Measurements from ENCODE around the gene EIF1. TPM values are rescaled to one million over a fixed set of nuclear protein-coding genes. Genes with fewer than 3 reads are reported as not detected.
"Not testable (repeated sequence)": the region's sequence is repeated elsewhere in the genome, so short reads cannot be mapped to it uniquely, and the experiment has no call there.

EIF1 gene
- total RNA-seq, 4 donors from 2014 or later = 172 to 458 (median 243) TPM

GRCh38 chr17:41692722-41693521 lies 4.2 kb downstream of the EIF1 start:
- 86 to 89% methylated on average over 11 of the region's 11 CpGs for WGBS, 2 donors
- Histone ChIP-seq H3K4me1 (peaks cover 0 to 60% (median 36%) of the 10 kb centered on the region in 4 donors), H3K27me3 (no peaks in the 10 kb centered on the region), H3K9me3 (no peaks in the 10 kb centered on the region), H3K4me3 (no peak overlapping the region), H3K36me3 (peaks cover 11 to 61% (median 44%) of the 10 kb centered on the region in 3 donors), H3K27ac (peak overlapping the region in 2 of 4 donors; percentile 1 to 32)
- DNase-seq (ENCODE audit: low spot score in 2 of 2) = no peak
- TF ChIP-seq POLR2A (IDR thresholded peaks at IDR 0.05) (no peak), EP300 (IDR thresholded peaks at IDR 0.05) (no peak)

DNA sequence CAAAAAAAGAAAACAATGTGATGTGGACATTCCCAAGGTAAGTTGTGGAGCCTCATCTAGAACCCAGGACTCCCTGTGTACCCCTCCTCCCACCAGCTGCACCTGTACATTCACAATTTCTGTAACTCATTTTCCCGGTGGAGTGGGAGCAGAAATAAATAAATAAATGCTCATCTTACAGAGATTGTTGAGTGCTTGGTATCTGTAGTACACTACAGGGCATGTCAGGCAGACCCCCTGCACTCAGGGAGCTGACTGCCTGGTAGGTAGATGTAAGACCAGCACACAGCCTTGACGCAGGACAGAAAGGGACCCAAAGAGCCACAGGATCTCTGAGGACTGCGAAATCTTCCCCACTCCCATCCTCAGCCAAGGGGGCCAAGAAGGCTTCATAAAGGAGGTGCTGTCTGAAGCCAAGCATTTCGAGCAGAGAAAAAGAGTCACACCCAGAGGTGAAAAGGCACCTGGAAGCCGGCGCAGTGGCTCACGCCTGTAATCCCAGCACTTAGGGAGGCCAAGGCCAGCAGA lies 6.5 kb downstream of the EIF1 start:
- H3K9me3 ChIP-seq = no peaks in the 10 kb centered on the region
- peaks cover 7 to 54% (median 36%) of the 10 kb centered on the region in 3 donors for H3K36me3 ChIP-seq
- TF ChIP-seq POLR2A (IDR thresholded peaks at IDR 0.05) (no peak), EP300 (IDR thresholded peaks at IDR 0.05) (no peak)
- TF ChIP-seq, protein P1, sequence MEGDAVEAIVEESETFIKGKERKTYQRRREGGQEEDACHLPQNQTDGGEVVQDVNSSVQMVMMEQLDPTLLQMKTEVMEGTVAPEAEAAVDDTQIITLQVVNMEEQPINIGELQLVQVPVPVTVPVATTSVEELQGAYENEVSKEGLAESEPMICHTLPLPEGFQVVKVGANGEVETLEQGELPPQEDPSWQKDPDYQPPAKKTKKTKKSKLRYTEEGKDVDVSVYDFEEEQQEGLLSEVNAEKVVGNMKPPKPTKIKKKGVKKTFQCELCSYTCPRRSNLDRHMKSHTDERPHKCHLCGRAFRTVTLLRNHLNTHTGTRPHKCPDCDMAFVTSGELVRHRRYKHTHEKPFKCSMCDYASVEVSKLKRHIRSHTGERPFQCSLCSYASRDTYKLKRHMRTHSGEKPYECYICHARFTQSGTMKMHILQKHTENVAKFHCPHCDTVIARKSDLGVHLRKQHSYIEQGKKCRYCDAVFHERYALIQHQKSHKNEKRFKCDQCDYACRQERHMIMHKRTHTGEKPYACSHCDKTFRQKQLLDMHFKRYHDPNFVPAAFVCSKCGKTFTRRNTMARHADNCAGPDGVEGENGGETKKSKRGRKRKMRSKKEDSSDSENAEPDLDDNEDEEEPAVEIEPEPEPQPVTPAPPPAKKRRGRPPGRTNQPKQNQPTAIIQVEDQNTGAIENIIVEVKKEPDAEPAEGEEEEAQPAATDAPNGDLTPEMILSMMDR (IDR thresholded peaks at IDR 0.05) = no peak
- H3K4me1 ChIP-seq = peaks cover 0 to 54% (median 33%) of the 10 kb centered on the region in 4 donors
- H3K27ac ChIP-seq = peak overlapping the region in 2 of 4 donors; percentile 67 to 69
- no peak for DNase-seq (ENCODE audit: low spot score in 2 of 2)
- WGBS, 2 donors = 82 to 85% methylated on average over 7 of the region's 7 CpGs
- no peaks in the 10 kb centered on the region for H3K27me3 ChIP-seq
- no peak overlapping the region for H3K4me3 ChIP-seq

- TF ChIP-seq, protein P1 (IDR thresholded peaks at IDR 0.05) = peak; percentile 65 to 85 (median 78)
- TF ChIP-seq POLR2A (IDR thresholded peaks at IDR 0.05) (no peak), EP300 (IDR thresholded peaks at IDR 0.05) (no peak)
- no peak for DNase-seq (ENCODE audit: low spot score in 2 of 2)
- peak overlapping the region in 3 of 4 donors; percentile 33 to 72 (median 67) for H3K27ac ChIP-seq
Measured at GRCh38 chr17:41695954-41696757, 7.5 kb downstream of the EIF1 start.

DNA sequence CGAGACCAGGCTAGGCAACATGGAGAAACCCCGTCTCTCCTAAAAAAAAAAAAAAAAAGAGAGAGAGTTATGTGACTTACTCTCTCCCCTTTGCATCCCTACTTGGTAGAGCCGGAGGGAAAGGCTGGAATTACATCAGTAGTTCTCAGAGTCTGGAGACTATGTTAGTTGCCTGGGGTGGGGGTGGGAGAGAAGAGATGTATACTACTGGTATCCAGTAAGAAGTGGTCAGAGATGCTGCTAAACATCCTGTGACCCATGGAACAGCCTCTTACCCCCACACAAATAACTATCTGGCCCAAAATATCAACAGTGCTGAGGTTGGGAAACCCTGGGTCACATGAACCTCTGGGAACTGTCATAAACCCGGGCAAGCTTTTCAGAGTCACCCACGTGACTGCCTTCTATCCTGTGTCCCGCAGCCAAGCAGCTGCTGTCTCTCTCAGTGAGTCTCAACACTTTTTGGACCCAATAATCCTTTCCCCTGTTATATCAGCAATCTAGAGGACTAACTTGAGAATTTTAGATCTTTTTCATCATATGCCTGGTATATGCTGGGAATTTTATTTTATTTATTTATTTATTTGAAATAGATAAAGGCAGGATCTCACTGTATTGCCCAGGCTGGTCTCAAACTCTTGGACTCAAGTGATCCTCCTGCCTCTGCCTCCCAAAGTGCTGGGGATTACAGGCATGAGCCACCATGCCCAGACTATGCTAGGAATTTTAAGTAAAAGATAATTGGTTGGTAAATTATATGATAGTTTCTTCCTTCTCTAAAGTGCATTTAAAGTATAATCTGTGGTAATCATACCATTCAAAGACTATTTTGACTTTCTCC lies 8.7 kb downstream of the EIF1 start:
- no peaks in the 10 kb centered on the region for H3K27me3 ChIP-seq
- H3K27ac ChIP-seq = peak overlapping the region in 2 of 4 donors; percentile 67 to 72
- DNase-seq (ENCODE audit: low spot score in 2 of 2) = peak; percentile 54 to 87
- H3K4me3 ChIP-seq = no peak overlapping the region
- H3K9me3 ChIP-seq = no peaks in the 10 kb centered on the region
- 26 to 36% methylated on average over 6 of the region's 6 CpGs for WGBS, 2 donors
- H3K4me1 ChIP-seq = peaks cover 0 to 33% (median 17%) of the 10 kb centered on the region in 4 donors
- peak in 1 of 2 donors; percentile 17 for TF ChIP-seq POLR2A (IDR thresholded peaks at IDR 0.05)
- TF ChIP-seq, protein P1 (IDR thresholded peaks at IDR 0.05) = no peak
- peak; percentile 60 to 75 for TF ChIP-seq EP300 (IDR thresholded peaks at IDR 0.05)
- H3K36me3 ChIP-seq = peaks cover 4 to 33% (median 16%) of the 10 kb centered on the region in 3 donors

More at GRCh38 chr17:41695954-41696757, 7.5 kb downstream of the EIF1 start:
- H3K4me3 ChIP-seq = no peak overlapping the region
- H3K36me3 ChIP-seq = peaks cover 6 to 45% (median 26%) of the 10 kb centered on the region in 3 donors
- WGBS, 2 donors = 49 to 52% methylated on average over 11 of the region's 11 CpGs
- H3K4me1 ChIP-seq = peaks cover 0 to 45% (median 23%) of the 10 kb centered on the region in 4 donors
- H3K27me3 ChIP-seq = no peaks in the 10 kb centered on the region
- H3K9me3 ChIP-seq = no peaks in the 10 kb centered on the region

GRCh38 chr17:41700843-41701242 lies 12.2 kb downstream of the EIF1 start:
- H3K36me3 ChIP-seq; H3K27me3 ChIP-seq; H3K27ac ChIP-seq; H3K4me3 ChIP-seq; DNase-seq (ENCODE audit: low spot score in 2 of 2); H3K9me3 ChIP-seq: not testable (repeated sequence)
- WGBS, 2 donors = 82 to 84% methylated on average over 3 of the region's 3 CpGs
- peaks cover 0 to 31% (median 15%) of the 10 kb centered on the region in 4 donors for H3K4me1 ChIP-seq

All from tibial nerve (tissue), 4 donors.